ENCODE results near the gene FA2H. TPM values are rescaled to one million over a fixed set of nuclear protein-coding genes. Genes with fewer than 3 reads are reported as not detected.
"Not testable (repeated sequence)": the region's sequence is repeated elsewhere in the genome, so short reads cannot be mapped to it uniquely, and the experiment has no call there.

Gene FA2H
- total RNA-seq, 2 experiments from 2014 or later: not detected

GRCh38 chr16:74710401-74710800 is 64.2 kb downstream of the FA2H start:
- H3K4me3 Mint-ChIP-seq: no peak overlapping the region
- H3K36me3 Mint-ChIP-seq: no peaks in the 10 kb centered on the region
- H3K4me1 Mint-ChIP-seq: no peaks in the 10 kb centered on the region
- H3K27me3 Mint-ChIP-seq: no peaks in the 10 kb centered on the region
- no peaks in the 10 kb centered on the region for H3K9me3 Mint-ChIP-seq
- DNase-seq: no peak
- no peak overlapping the region for H3K27ac Mint-ChIP-seq

GRCh38 chr16:74709441-74709877 is 65.2 kb downstream of the FA2H start:
- Mint-ChIP-seq H3K4me1 (peaks cover 5% of the 10 kb centered on the region), H3K4me3 (no peak overlapping the region), H3K27ac (no peak overlapping the region), H3K27me3 (no peaks in the 10 kb centered on the region), H3K36me3 (no peaks in the 10 kb centered on the region), H3K9me3 (no peaks in the 10 kb centered on the region)
- peak; percentile 78 for DNase-seq

DNA sequence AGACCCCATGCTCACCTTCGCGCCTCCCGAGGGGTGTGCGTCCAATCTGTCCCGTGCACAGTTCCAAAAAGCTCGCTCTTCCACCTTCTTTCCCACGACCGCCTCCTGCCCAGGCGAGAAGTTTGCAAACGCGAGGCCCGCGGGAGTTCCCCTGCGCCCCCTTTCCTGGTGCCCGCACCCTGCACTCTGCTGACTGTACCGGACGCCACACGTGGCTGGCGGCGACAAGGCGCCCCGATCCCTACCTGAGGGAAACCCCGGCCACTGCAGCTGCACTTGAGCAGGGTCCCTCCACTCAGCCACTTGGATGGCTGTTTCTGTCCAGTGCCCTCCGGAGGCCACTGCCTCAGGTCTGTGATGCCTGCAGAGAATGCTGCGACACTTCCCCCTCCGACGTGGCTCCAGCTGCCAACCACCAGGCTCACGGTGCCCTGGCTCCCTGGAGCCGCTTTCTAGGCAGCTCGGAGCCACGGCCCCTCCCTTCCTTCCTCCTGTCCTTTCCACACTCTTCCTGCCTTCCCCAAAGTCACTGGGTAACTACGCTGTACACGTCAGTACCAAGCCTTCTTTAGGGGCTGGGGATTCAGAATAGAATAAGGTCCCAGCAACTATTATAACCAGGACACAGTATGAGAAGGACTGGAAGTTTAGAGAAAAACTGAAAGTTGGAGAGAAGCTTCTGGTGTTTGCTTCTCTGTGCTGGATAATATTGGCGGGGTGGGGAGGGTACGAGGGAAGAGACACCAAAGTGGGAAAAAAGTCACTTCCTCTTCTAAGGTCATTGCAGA is 74.0 kb downstream of the FA2H start, which contains the start of gene MLKL:
MLKL (minus strand) TSS at position 425 of the 788 bp plus-strand sequence. CDS start 5,105 bp downstream, outside the sequence.
- H3K4me1 Mint-ChIP-seq: peaks cover 50% of the 10 kb centered on the region
- H3K36me3 Mint-ChIP-seq: peaks cover 15% of the 10 kb centered on the region
- DNase-seq: peak; percentile 71
- no peaks in the 10 kb centered on the region for H3K9me3 Mint-ChIP-seq
- H3K27ac Mint-ChIP-seq: peak within 1 kb of the TSS; percentile 99
- peak within 1 kb of the TSS; percentile 99 for H3K4me3 Mint-ChIP-seq
- H3K27me3 Mint-ChIP-seq: no peaks in the 10 kb centered on the region

- H3K9me3 Mint-ChIP-seq: no peaks in the 10 kb centered on the region
- H3K4me3 Mint-ChIP-seq: peak overlapping the region; percentile 99
- H3K4me1 Mint-ChIP-seq: peaks cover 52% of the 10 kb centered on the region
Measured at GRCh38 chr16:74700116-74700437, 74.5 kb downstream of the FA2H start.

DNA sequence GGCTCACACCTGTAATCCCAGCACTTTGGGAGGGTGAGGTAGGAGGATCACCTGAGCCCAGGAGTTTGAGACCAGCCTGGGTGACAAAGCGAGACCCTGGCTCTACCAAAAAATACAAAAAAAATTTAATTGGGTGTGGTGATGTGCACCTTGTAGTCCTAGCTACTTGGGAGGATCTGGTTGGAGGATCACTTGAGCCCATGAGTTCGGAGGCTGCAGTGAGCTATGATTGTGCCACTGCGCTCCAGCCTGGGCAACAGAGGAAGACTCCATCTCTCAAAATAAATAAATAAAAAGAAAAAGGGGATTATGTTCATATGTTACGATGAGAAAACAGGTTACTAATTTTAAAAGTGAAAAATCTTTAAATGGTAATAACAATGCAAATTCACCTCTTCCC is 75.0 kb downstream of the FA2H start:
- Mint-ChIP-seq H3K4me1 (peaks cover 48% of the 10 kb centered on the region), H3K27ac (peak overlapping the region; percentile 68), H3K9me3 (no peaks in the 10 kb centered on the region), H3K4me3 (peak overlapping the region; percentile 99), H3K27me3 (no peaks in the 10 kb centered on the region), H3K36me3 (peaks cover 20% of the 10 kb centered on the region)
- no peak for DNase-seq

More at GRCh38 chr16:74700116-74700437, 74.5 kb downstream of the FA2H start:
- Mint-ChIP-seq H3K36me3 (peaks cover 20% of the 10 kb centered on the region), H3K27ac (peak overlapping the region; percentile 99), H3K27me3 (no peaks in the 10 kb centered on the region)
- peak; percentile 33 for DNase-seq

DNA sequence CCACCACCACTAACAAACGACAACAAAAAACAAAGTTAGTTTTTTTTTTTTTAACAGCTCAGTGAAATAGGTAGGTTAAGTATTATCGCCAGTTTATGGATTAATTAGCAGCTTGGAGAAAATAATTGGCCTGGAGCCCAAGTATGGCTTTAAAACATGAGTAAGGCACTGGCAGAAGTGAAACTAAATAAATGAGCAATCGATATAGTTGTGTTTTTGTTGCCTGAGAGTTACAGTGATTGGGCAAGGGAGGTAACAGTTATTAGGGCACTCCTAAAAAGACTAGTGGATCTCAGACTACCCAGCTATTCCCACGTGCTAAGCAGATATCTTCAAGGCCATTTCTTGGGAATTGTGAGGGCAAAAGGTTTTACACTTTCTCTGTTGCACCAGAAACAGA is 76.4 kb downstream of the FA2H start:
- Mint-ChIP-seq H3K9me3 (no peaks in the 10 kb centered on the region), H3K4me1 (peaks cover 46% of the 10 kb centered on the region), H3K36me3 (peaks cover 22% of the 10 kb centered on the region), H3K27me3 (no peaks in the 10 kb centered on the region), H3K27ac (peak overlapping the region; percentile 43), H3K4me3 (peak overlapping the region; percentile 99)
- no peak for DNase-seq

GRCh38 chr16:74695450-74696422 is 78.9 kb downstream of the FA2H start:
- H3K4me3 Mint-ChIP-seq: peak overlapping the region; percentile 73
- H3K4me1 Mint-ChIP-seq: peaks cover 35% of the 10 kb centered on the region
- no peaks in the 10 kb centered on the region for H3K9me3 Mint-ChIP-seq
- H3K27me3 Mint-ChIP-seq: no peaks in the 10 kb centered on the region
- DNase-seq: peak; percentile 59
- H3K36me3 Mint-ChIP-seq: peaks cover 32% of the 10 kb centered on the region
- no peak overlapping the region for H3K27ac Mint-ChIP-seq

GRCh38 chr16:74691093-74691855 is 83.3 kb downstream of the FA2H start:
- Mint-ChIP-seq H3K4me3 (no peak overlapping the region), H3K36me3 (peaks cover 34% of the 10 kb centered on the region), H3K27ac (no peak overlapping the region), H3K9me3 (no peaks in the 10 kb centered on the region), H3K27me3 (no peaks in the 10 kb centered on the region), H3K4me1 (peaks cover 10% of the 10 kb centered on the region)
- no peak for DNase-seq

- Mint-ChIP-seq H3K27ac (no peak overlapping the region), H3K4me3 (no peak overlapping the region), H3K4me1 (peaks cover 2% of the 10 kb centered on the region), H3K27me3 (no peaks in the 10 kb centered on the region), H3K36me3 (peaks cover 7% of the 10 kb centered on the region), H3K9me3 (no peaks in the 10 kb centered on the region)
- no peak for DNase-seq
Measured at GRCh38 chr16:74682556-74682955, 92.1 kb downstream of the FA2H start.

DNA sequence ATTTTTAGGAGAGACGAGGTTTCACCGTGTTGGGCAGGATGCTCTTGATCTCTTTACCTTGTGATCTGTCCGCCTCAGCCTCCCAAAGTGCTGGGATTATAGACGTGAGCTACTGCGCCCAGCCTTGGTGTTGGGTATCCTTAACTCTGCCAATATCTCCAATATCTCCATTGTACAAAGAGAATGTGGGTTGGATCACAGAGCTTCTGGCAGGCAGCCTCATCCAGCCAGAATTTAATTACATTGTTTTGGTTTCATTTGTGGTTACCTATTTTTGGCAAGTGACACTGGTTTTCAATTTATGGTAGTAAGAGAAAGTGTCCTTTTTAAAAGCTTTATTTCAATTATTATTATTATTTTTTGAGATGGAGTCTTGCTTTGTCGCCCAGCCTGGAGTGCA is 93.9 kb downstream of the FA2H start:
- no peaks in the 10 kb centered on the region for H3K27me3 Mint-ChIP-seq
- H3K36me3 Mint-ChIP-seq: peaks cover 8% of the 10 kb centered on the region
- peaks cover 2% of the 10 kb centered on the region for H3K4me1 Mint-ChIP-seq
- H3K9me3 Mint-ChIP-seq: no peaks in the 10 kb centered on the region
- DNase-seq: no peak
- H3K4me3 Mint-ChIP-seq: no peak overlapping the region
- no peak overlapping the region for H3K27ac Mint-ChIP-seq

- no peak for DNase-seq
- H3K27me3 Mint-ChIP-seq: no peaks in the 10 kb centered on the region
- H3K27ac Mint-ChIP-seq: no peak overlapping the region
- peaks cover 8% of the 10 kb centered on the region for H3K36me3 Mint-ChIP-seq
- H3K9me3 Mint-ChIP-seq: no peaks in the 10 kb centered on the region
- peaks cover 2% of the 10 kb centered on the region for H3K4me1 Mint-ChIP-seq
- no peak overlapping the region for H3K4me3 Mint-ChIP-seq
Measured at GRCh38 chr16:74679983-74680382, 94.6 kb downstream of the FA2H start.

DNA sequence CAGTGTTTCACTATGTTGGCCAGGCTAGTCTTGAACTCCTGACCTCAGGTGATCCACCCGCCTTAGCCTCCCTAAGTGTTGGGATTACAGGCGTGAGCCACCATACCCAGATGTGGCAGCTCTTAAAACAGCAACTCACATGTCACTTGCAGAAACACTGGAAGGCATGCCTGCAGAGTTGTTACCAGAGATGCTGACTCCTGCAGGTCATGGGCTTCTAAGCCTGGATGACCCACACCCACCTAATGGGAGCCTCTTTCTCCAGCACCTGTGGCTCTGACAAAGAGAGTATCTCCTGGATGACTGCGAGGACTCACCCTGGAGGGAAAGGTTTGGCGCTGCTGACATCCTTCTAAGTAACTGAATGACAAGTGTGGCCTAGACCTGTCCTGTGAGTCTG is 96.8 kb downstream of the FA2H start:
- no peak overlapping the region for H3K27ac Mint-ChIP-seq
- no peaks in the 10 kb centered on the region for H3K9me3 Mint-ChIP-seq
- H3K4me3 Mint-ChIP-seq: no peak overlapping the region
- H3K4me1 Mint-ChIP-seq: no peaks in the 10 kb centered on the region
- H3K36me3 Mint-ChIP-seq: peaks cover 8% of the 10 kb centered on the region
- H3K27me3 Mint-ChIP-seq: no peaks in the 10 kb centered on the region
- no peak for DNase-seq

DNA sequence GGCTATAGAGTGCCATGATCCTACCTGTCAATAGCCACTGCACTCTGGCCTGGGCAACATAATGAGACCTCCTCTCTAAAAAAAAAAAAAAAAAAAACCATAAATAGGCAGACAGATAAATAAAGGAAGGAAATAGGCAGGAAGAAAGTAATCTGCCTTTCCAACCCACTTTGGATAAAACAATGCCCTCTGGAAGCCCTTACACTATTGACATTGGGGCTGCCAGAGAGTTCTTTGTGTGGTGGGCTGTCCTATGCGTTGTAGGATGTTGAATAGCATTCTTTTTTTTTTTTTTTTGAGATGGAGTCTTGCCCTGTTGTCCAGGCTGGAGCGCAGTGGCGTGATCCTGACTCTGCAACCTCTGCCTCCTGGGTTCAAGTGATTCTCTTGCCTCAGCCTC is 100.7 kb downstream of the FA2H start:
- H3K4me3 Mint-ChIP-seq: no peak overlapping the region
- H3K27ac Mint-ChIP-seq: peak overlapping the region; percentile 59
- peaks cover 16% of the 10 kb centered on the region for H3K36me3 Mint-ChIP-seq
- DNase-seq: no peak
- no peaks in the 10 kb centered on the region for H3K27me3 Mint-ChIP-seq
- no peaks in the 10 kb centered on the region for H3K4me1 Mint-ChIP-seq
- H3K9me3 Mint-ChIP-seq: no peaks in the 10 kb centered on the region

GRCh38 chr16:74668877-74669276 is 105.7 kb downstream of the FA2H start:
- H3K27ac Mint-ChIP-seq, H3K4me3 Mint-ChIP-seq, DNase-seq, H3K27me3 Mint-ChIP-seq, H3K9me3 Mint-ChIP-seq: not testable (repeated sequence)
- Mint-ChIP-seq H3K4me1 (peaks cover 20% of the 10 kb centered on the region), H3K36me3 (peaks cover 36% of the 10 kb centered on the region)

Measured in activated naive CD8-positive, alpha-beta T cell treated with anti-CD3 and anti-CD28 coated beads for 36 hours (primary cell).